ENCODE results near the gene KLHL29.

DNA sequence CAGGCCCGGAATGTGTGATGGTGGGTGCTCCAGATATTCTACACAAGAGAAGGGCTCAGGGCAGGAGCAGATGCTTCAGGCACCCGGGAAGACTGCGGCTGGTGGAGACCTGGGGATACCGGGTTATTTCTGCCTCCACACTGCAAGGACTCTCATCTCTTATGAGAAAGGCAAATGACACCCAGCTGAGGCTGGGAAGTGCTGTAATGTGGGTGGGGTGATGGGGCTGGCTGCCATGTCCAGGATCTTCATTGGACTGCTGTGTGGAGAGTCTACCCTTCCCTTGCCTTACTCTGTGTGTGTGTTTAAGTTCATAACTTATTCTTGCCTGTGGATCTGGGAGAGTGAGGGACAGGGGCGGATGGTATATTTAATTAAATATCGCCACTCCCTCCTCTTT is 124.1 kb downstream of the KLHL29 start:
- TF ChIP-seq, protein P1, sequence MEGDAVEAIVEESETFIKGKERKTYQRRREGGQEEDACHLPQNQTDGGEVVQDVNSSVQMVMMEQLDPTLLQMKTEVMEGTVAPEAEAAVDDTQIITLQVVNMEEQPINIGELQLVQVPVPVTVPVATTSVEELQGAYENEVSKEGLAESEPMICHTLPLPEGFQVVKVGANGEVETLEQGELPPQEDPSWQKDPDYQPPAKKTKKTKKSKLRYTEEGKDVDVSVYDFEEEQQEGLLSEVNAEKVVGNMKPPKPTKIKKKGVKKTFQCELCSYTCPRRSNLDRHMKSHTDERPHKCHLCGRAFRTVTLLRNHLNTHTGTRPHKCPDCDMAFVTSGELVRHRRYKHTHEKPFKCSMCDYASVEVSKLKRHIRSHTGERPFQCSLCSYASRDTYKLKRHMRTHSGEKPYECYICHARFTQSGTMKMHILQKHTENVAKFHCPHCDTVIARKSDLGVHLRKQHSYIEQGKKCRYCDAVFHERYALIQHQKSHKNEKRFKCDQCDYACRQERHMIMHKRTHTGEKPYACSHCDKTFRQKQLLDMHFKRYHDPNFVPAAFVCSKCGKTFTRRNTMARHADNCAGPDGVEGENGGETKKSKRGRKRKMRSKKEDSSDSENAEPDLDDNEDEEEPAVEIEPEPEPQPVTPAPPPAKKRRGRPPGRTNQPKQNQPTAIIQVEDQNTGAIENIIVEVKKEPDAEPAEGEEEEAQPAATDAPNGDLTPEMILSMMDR (IDR thresholded peaks at IDR 0.05), result no peak
- TF ChIP-seq POLR2A (IDR thresholded peaks at IDR 0.05), result no peak

Data from ovary (tissue), 3 donors.